ENCODE measurements around the gene ENTPD8. TPM values are rescaled to one million over a fixed set of nuclear protein-coding genes. Genes with fewer than 3 reads are reported as not detected.

The ENTPD8 gene
- total and polyA plus RNA-seq, 2 of the 4 experiments (the other 2 are of a cell fraction), result 0.07 TPM; not detected in 1

- TF ChIP-seq CEBPB (IDR thresholded peaks at IDR 0.05; ENCODE audit: low read depth, low read length), result no peak
- no peak for TF ChIP-seq FOS (IDR thresholded peaks at IDR 0.05; ENCODE audit: low read depth, low read length)
Measured at GRCh38 chr9:137487454-137488326, 46.5 kb upstream of the ENTPD8 start (continued).

GRCh38 chr9:137486545-137487453 is 45.6 kb upstream of the ENTPD8 start:
- intact Hi-C loops (cut with micrococcal nuclease), result no loop called here
- CTCF ChIA-PET, result interaction anchor here (0.6 kb wide), 1 partner anchor 23 kb away, joined by 4 read pairs; no protein-coding TSS in a partner anchor

More at GRCh38 chr9:137486545-137487453, 45.6 kb upstream of the ENTPD8 start:
- Histone ChIP-seq H2BK5ac (ENCODE audit: low read depth, low read length, poor library complexity, severe bottlenecking) (no peak overlapping the region), H2BK20ac (ENCODE audit: low read depth, low read length) (no peak overlapping the region), H4K91ac (ENCODE audit: insufficient read depth, low read depth, low read length) (no peak overlapping the region), H4K20me1 (ENCODE audit: insufficient read depth, low read length) (peaks cover 6% of the 10 kb centered on the region; the same call in 1 of the 2 replicates), H3K4me1 (ENCODE audit: control insufficient read depth, insufficient read depth, low read length) (peaks cover 6% of the 10 kb centered on the region), H2BK15ac (ENCODE audit: low read depth, low read length) (no peak overlapping the region), H3K4me3 (ENCODE audit: insufficient read depth, low read depth, low read length) (no peak overlapping the region), H3K36me3 (ENCODE audit: control insufficient read depth, insufficient read depth, low read length) (no peaks in the 10 kb centered on the region), H3K9me3 (ENCODE audit: control insufficient read depth, insufficient read depth, low read length) (no peaks in the 10 kb centered on the region), H2AFZ (replicated peaks; ENCODE audit: low read length, poor library complexity) (no peak overlapping the region), H3K4me2 (ENCODE audit: low read depth, low read length) (no peak overlapping the region), H3K27me3 (ENCODE audit: control insufficient read depth, insufficient read depth, low read length) (peaks cover 28% of the 10 kb centered on the region), H3K23ac (ENCODE audit: low read depth, low read length) (no peak overlapping the region), H2BK120ac (ENCODE audit: low read depth, low read length) (no peak overlapping the region), H3K18ac (ENCODE audit: low read depth, low read length) (no peak overlapping the region), H4K5ac (ENCODE audit: low read depth, low read length) (no peak overlapping the region), H4K8ac (ENCODE audit: low read depth in 2 of 2, low read length in 2 of 2) (no peak overlapping the region), H3K27ac (ENCODE audit: insufficient read depth, low read length) (no peak overlapping the region), H3K56ac (ENCODE audit: extremely low read depth, insufficient read depth, low read length) (no peak overlapping the region), H2AK9ac (replicated peaks; ENCODE audit: low read depth, low read length, poor library complexity) (peak overlapping the region; percentile 55), H2AK5ac (ENCODE audit: low read depth, low read length) (no peak overlapping the region), H3K4ac (ENCODE audit: low read depth, low read length) (no peak overlapping the region), H3K79me1 (ENCODE audit: low read depth in 1 of 2, low read length in 2 of 2) (no peaks in the 10 kb centered on the region), H3K9ac (ENCODE audit: low read depth, low read length) (no peak overlapping the region), H3K9me1 (ENCODE audit: insufficient read depth, low read length) (no peaks in the 10 kb centered on the region; the same call in 1 of the 2 replicates), H3K14ac (replicated peaks; ENCODE audit: low read depth, low read length) (no peak overlapping the region)
- BruUV-seq (replicated peaks), result no TSS peak
- no peak for DNase-seq
- in situ Hi-C loops (cut with MboI; ENCODE audit: low sequenced_read_pairs), result no loop called here
- ATAC-seq (ENCODE audit: low read depth), result no peak
- WGBS, 2 experiments (ENCODE audit: extremely low coverage in 2 of 2, insufficient read length in 1 of 2), result 66% methylated on average over 25 of the region's 35 CpGs; no CpG with 5 or more reads in 1 of the 2 experiments
- POLR2A ChIA-PET (ENCODE audit: unreplicated experiment), result no interaction called here
- dilution Hi-C loops (cut with HindIII; ENCODE audit: low sequenced_read_pairs, unreplicated experiment), result no loop called here
- no peak for TF ChIP-seq ELK1 (IDR thresholded peaks at IDR 0.05; ENCODE audit: borderline replicate concordance, low read depth, low read length)

All from IMR-90 (cell line).